Activated T-helper 1 cell treated with anti-CD3 and anti-CD28 coated beads, Interleukin-12 subunit alpha, Interleukin-12 subunit beta, Interleukin-2, Interleukin-4 antibody, amounts not matched to agents 30 ng/mL and 10 ng/mL and 1 ng/mL, durations not matched to agents 14 hours and 24 hours and 36 hours (primary cell): ENCODE results near the gene DNAJB11. TPM values are rescaled to one million over a fixed set of nuclear protein-coding genes. Genes with fewer than 3 reads are reported as not detected.
A peak's percentile ranks its signal among the peaks of the same experiment; 100 is the strongest.

Source experiments
- DNase-seq: peaks from one replicate; pipeline ENCODE4 v3.0.0; 2021; ENCODE audit warnings: low spot score
- H3K27ac Mint-ChIP-seq: one replicate; pipeline ENCODE4 v1.8.0; 2021; ENCODE audit warnings: mild to moderate bottlenecking, mixed read lengths
- H3K27me3 Mint-ChIP-seq: one replicate; pipeline ENCODE4 v1.8.0; 2022; ENCODE audit warnings: mild to moderate bottlenecking, moderate library complexity, mixed read lengths; ENCODE audit not compliant: insufficient read depth
- H3K36me3 Mint-ChIP-seq: one replicate; pipeline ENCODE4 v1.8.0; 2021; ENCODE audit warnings: low read depth, mixed read lengths
- H3K4me1 Mint-ChIP-seq: one replicate; pipeline ENCODE4 v1.8.0; 2021; ENCODE audit warnings: low read depth, mixed read lengths
- H3K4me3 Mint-ChIP-seq: one replicate; pipeline ENCODE4 v1.8.0; 2021; ENCODE audit warnings: mild to moderate bottlenecking, moderate library complexity, mixed read lengths
- H3K9me3 Mint-ChIP-seq: one replicate; pipeline ENCODE4 v1.8.0; 2021; ENCODE audit warnings: mixed read lengths
- intact Hi-C: fragments of 100-400 bp; cut with micrococcal nuclease; formaldehyde crosslinking; loops from one replicate; pipeline ENCODE4 v1.15.1; 2024
- total RNA-seq: library from RNA; stranded (reverse); gene quantifications from 2 replicates; pipeline ENCODE4 v1.2.3, GENCODE V29; 2022

DNAJB11 gene
- total RNA-seq, 1 donor from 2014 or later, result 75.8 TPM

GRCh38 chr3:186605078-186605477, 34.6 kb downstream of the DNAJB11 start:
- H3K4me3 Mint-ChIP-seq, result no peak overlapping the region
- H3K27ac Mint-ChIP-seq, result no peak overlapping the region
- DNase-seq, result no peak
- H3K27me3 Mint-ChIP-seq, result peaks cover 4% of the 10 kb centered on the region
- H3K4me1 Mint-ChIP-seq, result no peaks in the 10 kb centered on the region
- intact Hi-C loops, result no loop called here
- H3K36me3 Mint-ChIP-seq, result no peaks in the 10 kb centered on the region
- H3K9me3 Mint-ChIP-seq, result no peaks in the 10 kb centered on the region

DNA sequence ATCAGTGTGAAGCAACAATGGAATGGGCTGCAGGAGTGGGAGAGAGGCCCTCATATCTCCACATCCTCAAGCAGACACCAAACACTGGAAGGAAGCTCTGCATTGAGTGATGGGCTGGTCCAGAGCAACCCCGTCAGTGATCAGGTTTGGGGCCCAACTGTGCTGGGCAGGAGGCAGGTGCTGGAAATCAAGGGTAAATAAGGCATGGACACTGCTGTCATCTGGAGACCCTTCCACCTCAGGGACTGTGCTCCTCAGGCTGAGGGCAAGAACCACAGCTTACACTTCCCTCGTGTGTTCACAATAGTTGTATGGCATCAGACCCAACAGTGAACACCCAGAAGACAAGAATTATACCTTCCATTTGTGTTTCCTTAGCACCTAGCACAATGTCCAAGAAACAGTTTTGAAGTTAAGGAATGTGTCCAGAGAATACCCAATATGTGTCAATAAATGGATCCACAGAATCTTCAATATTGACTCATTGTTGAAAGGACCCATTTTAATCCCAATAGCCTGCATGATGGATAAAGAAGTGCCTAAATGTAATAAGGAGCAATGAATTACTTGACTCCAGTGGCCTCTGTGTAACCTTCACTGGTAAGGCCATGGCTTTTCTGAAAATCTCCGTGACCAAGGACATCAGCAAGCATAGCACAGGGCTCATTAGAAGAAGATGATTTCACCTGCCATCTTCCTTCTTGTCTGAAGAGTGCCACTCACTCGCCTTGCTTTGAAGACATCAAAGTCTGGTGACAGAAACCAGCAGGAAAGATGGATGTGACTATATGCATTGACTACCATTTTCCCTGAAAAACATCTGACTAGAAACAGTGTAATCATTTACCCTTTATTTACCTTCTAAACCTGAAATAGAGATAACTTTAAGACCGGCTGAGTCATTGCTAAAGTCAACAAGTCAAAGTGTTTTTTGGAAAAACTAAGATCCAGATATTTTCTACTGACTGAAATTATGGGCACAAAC, 35.3 kb downstream of the DNAJB11 start:
- H3K27ac Mint-ChIP-seq, result no peak overlapping the region
- H3K36me3 Mint-ChIP-seq, result no peaks in the 10 kb centered on the region
- DNase-seq, result no peak
- H3K9me3 Mint-ChIP-seq, result no peaks in the 10 kb centered on the region
- no peak overlapping the region for H3K4me3 Mint-ChIP-seq
- H3K4me1 Mint-ChIP-seq, result no peaks in the 10 kb centered on the region
- H3K27me3 Mint-ChIP-seq, result peaks cover 4% of the 10 kb centered on the region
- intact Hi-C loops, result no loop called here

DNA sequence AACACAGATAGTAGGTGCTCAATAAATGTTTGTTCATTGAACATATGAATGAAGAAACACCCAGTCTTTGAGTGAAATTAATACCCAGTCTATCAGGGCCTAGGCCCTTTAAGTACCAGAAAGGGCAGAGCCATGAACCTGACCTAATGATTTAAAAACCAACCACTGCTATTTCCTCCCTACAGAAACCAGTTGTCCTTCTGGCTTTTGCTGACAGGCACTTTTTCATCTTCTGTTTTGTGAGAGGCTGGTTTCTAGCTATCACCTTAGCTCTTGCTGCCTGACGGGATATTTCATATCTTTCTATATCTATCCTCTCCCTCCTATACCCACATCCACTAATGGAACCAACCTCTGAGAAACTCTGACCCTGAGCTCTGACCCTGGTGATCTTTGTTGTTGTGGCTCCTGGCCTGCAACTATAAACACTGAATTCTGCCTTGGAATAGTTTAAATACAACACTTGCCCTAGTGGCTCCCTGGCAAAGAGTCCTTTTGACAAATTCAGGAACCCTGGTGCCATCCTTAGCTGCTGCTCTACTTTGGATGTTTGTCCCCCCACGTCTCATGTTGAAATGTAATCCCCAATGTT, 38.2 kb downstream of the DNAJB11 start:
- intact Hi-C loops, result no loop called here
- no peaks in the 10 kb centered on the region for H3K4me1 Mint-ChIP-seq
- no peaks in the 10 kb centered on the region for H3K9me3 Mint-ChIP-seq
- H3K27me3 Mint-ChIP-seq, result peaks cover 20% of the 10 kb centered on the region
- DNase-seq, result no peak
- H3K27ac Mint-ChIP-seq, result no peak overlapping the region
- no peaks in the 10 kb centered on the region for H3K36me3 Mint-ChIP-seq
- H3K4me3 Mint-ChIP-seq, result no peak overlapping the region

DNA sequence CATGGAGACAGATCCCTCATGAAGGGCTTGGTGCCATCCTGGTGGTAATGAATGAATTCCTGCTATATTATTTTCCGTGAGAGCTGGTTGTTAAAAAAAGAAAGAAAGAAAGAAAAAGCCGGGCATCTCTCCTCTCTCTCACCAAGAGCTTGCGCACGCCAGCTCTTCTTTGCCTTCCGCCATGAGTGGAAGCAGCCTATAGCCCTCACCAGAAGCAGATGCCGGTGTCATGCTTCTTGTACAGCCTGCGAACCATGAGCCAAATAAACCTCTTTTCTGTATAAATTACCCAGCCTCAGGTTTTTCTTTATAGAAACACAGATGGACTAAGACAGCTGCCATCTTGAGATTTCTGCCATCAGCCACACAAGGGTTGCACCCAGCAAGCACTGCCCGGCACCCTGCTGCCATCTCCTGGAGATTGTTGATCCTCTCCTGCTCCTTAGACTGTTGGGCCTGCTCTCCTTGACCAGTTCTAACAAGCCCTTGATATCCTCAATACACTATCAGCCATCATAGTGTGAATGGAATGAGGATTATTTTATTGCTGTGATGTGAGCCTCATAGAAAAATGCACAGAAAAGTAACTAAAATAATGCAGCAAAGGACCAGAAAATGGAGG, 38.8 kb downstream of the DNAJB11 start:
- Mint-ChIP-seq H3K27me3 (peaks cover 23% of the 10 kb centered on the region), H3K9me3 (no peaks in the 10 kb centered on the region), H3K36me3 (no peaks in the 10 kb centered on the region), H3K4me3 (no peak overlapping the region), H3K4me1 (peaks cover 3% of the 10 kb centered on the region), H3K27ac (no peak overlapping the region)
- intact Hi-C loops, result no loop called here
- no peak for DNase-seq

- Mint-ChIP-seq H3K27ac (no peak overlapping the region), H3K4me3 (no peak overlapping the region), H3K27me3 (peaks cover 29% of the 10 kb centered on the region), H3K36me3 (peaks cover 1% of the 10 kb centered on the region), H3K4me1 (peaks cover 17% of the 10 kb centered on the region), H3K9me3 (no peaks in the 10 kb centered on the region)
- intact Hi-C loops, result no loop called here
- DNase-seq, result no peak
Observed at GRCh38 chr3:186612065-186612464, 41.5 kb downstream of the DNAJB11 start.

DNA sequence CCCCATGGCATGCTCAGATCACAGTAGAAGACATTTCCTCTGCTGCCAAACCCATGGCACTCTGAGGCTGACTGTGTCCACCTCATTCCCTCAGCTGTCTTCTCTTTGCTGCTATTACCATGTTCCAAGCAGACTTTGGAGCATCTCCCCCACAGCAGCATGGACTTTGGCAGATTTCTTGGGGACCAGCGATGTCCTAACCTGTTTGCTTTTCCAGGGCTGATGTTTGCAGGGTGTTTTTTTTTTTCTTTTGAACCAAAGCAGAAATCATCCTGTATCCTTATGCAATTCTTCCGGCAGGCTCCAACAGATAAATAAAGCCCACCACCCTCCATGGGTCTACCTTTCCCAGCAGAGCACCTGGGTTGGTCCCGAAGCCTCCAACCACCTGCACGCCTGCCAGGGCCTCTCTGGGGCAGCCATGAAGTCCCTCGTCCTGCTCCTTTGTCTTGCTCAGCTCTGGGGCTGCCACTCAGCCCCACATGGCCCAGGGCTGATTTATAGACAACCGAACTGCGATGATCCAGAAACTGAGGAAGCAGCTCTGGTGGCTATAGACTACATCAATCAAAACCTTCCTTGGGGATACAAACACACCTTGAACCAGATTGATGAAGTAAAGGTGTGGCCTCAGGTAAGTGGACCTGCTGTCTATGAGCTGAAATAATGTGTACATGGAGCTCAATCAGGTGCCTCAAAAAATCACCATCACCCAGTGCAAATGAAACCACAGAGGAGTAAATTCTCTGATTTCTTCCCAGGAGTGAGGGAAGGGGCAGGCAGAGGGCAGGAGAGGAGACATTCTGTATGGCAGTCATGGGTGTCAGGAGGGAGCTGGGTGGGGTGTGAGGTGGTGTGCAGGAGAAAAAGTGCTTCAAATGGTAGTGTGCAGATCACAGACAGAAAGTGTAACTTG, 42.5 kb downstream of the DNAJB11 start, which contains the start of gene AHSG:
Gene AHSG (plus strand): TSS at position 340 of the 916 bp plus-strand sequence. CDS start 82 bp downstream, at position 422.
- DNase-seq, result no peak
- H3K9me3 Mint-ChIP-seq, result no peaks in the 10 kb centered on the region
- no peak within 1 kb of the TSS for H3K27ac Mint-ChIP-seq
- peaks cover 37% of the 10 kb centered on the region for H3K27me3 Mint-ChIP-seq
- peaks cover 24% of the 10 kb centered on the region for H3K4me1 Mint-ChIP-seq
- intact Hi-C loops, result no loop called here
- H3K36me3 Mint-ChIP-seq, result peaks cover 1% of the 10 kb centered on the region
- H3K4me3 Mint-ChIP-seq, result no peak within 1 kb of the TSS

- H3K36me3 Mint-ChIP-seq, result peaks cover 1% of the 10 kb centered on the region
- no peak overlapping the region for H3K4me3 Mint-ChIP-seq
- H3K9me3 Mint-ChIP-seq, result no peaks in the 10 kb centered on the region
- intact Hi-C loops, result loop anchor here (2.0 kb wide), 1 partner anchor 551 kb away; no protein-coding TSS in a partner anchor
- H3K27ac Mint-ChIP-seq, result no peak overlapping the region
- DNase-seq, result no peak
- H3K27me3 Mint-ChIP-seq, result peaks cover 44% of the 10 kb centered on the region
- peaks cover 28% of the 10 kb centered on the region for H3K4me1 Mint-ChIP-seq
Observed at GRCh38 chr3:186613637-186614265, 43.2 kb downstream of the DNAJB11 start.

GRCh38 chr3:186614266-186614596, 43.7 kb downstream of the DNAJB11 start:
- Mint-ChIP-seq H3K27ac (no peak overlapping the region), H3K36me3 (peaks cover 1% of the 10 kb centered on the region)
- intact Hi-C loops, result loop anchor here (2.0 kb wide), 1 partner anchor 551 kb away; no protein-coding TSS in a partner anchor

GRCh38 chr3:186614597-186615483, 44.3 kb downstream of the DNAJB11 start:
- intact Hi-C loops, result loop anchor here (1.0 to 5.0 kb wide), 5 partner anchors 192 to 938 kb away; partner anchors contain the start of genes ETV5 and RFC4
- Mint-ChIP-seq H3K4me1 (peaks cover 28% of the 10 kb centered on the region), H3K9me3 (no peaks in the 10 kb centered on the region), H3K27me3 (peaks cover 45% of the 10 kb centered on the region), H3K36me3 (peaks cover 1% of the 10 kb centered on the region), H3K27ac (peak overlapping the region; percentile 61), H3K4me3 (no peak overlapping the region)
- peak; percentile 67 for DNase-seq

More at GRCh38 chr3:186614266-186614596, 43.7 kb downstream of the DNAJB11 start:
- Mint-ChIP-seq H3K27me3 (peaks cover 45% of the 10 kb centered on the region), H3K4me3 (no peak overlapping the region), H3K4me1 (peaks cover 28% of the 10 kb centered on the region), H3K9me3 (no peaks in the 10 kb centered on the region)
- no peak for DNase-seq

- Mint-ChIP-seq H3K27me3 (peaks cover 50% of the 10 kb centered on the region), H3K36me3 (peaks cover 1% of the 10 kb centered on the region), H3K4me1 (peaks cover 28% of the 10 kb centered on the region), H3K9me3 (no peaks in the 10 kb centered on the region), H3K27ac (no peak overlapping the region), H3K4me3 (no peak overlapping the region)
- DNase-seq, result no peak
- intact Hi-C loops, result loop anchor here (2.0 to 5.0 kb wide), 4 partner anchors 191 to 939 kb away; partner anchors contain the start of genes ETV5 and RFC4
Observed at GRCh38 chr3:186616299-186616617, 45.7 kb downstream of the DNAJB11 start.
